GM19025 (cell line): ENCODE results near the gene CFAP70.
"Not testable (repeated sequence)": the region's sequence is repeated elsewhere in the genome, so short reads cannot be mapped to it uniquely, and the experiment has no call there.

Experiments used
- ATAC-seq: cut with Tn5 transposase; IDR thresholded peaks from one replicate; pipeline ENCODE4 v1.9.1; 2021; ENCODE audit warnings: mild to moderate bottlenecking, low read depth, moderate library complexity; ENCODE audit not compliant: unreplicated experiment

Gene CFAP70

GRCh38 chr10:73340121-73340520, 18.5 kb downstream of the CFAP70 start:
- no peak for ATAC-seq

DNA sequence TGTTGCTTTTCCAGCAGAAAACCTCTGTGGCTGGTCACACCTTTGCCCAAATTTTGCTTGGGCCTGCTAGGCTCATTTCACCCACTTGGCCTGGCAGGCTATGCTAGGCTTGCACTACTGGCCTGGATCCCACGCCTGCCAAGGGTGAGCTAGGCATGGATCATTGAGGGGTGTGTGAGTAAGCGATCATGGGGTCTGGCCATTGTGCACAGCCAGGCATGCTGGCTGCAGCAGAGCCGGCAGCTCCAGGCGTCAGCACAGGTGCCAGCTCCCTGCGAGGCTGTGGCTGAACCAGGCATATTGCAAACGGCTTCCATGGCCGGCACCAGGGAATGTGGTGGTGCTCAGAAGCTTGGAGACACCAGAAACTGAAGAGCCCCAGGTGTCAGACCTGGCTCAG, 19.2 kb downstream of the CFAP70 start:
- no peak for ATAC-seq

DNA sequence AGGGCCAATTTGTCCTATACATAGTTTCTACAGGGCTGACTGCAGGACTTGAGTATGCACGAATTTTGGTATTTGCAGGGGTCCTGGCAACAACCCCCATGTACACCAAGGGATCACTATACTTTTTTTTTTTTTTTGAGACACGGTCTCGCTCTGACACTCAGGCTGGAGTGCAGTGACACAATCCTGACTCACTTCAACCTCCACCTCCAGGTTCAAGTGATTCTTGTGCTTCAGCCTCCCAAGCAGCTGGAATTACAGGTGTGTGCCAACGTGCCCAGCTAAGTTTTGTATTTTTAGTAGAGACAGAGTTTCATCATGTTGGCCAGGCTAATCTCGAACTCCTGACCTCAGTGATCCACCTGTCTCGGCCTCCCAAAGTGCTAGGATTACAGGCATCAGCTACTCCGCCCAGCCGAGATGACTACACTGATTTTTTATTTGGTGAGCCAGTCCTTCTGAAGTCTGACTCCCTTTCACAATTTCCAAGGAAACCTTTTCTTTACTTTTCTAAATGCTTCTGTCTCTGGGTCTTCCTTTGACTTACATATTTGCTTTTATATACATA, 19.8 kb downstream of the CFAP70 start:
- ATAC-seq, result no peak

- ATAC-seq, result no peak
Measured at GRCh38 chr10:73333202-73333601, 25.5 kb downstream of the CFAP70 start.

GRCh38 chr10:73332379-73332778, 26.3 kb downstream of the CFAP70 start:
- no peak for ATAC-seq

- ATAC-seq, result not testable (repeated sequence)
Measured at GRCh38 chr10:73328523-73328922, 30.1 kb downstream of the CFAP70 start.

- not testable (repeated sequence) for ATAC-seq
Measured at GRCh38 chr10:73325290-73325689, 33.4 kb downstream of the CFAP70 start.

GRCh38 chr10:73323582-73323981, 35.1 kb downstream of the CFAP70 start:
- ATAC-seq, result not testable (repeated sequence)

DNA sequence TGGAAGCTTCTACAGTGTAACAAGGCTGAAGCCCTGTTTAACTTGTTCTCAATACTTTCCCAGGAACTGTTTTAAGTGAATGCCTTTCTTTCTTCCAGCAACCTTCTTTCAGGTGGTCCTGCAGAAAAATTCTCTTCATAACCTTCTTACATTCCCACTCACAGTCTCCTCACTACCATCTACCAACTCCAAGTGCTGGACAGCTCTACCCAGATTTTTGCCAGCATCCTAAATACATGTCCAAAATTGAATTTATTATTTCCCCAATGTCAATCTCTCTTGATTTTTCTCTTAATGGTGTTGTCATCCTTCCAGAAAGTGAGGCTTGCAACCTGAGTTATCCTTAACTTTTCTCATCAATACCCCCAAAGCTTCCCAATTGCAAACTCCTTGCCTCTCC, 48.2 kb downstream of the CFAP70 start:
- ATAC-seq, result no peak

- no peak for ATAC-seq
Measured at GRCh38 chr10:73307203-73307800, 51.4 kb downstream of the CFAP70 start.

GRCh38 chr10:73306171-73306708, 52.4 kb downstream of the CFAP70 start:
- ATAC-seq, result no peak

DNA sequence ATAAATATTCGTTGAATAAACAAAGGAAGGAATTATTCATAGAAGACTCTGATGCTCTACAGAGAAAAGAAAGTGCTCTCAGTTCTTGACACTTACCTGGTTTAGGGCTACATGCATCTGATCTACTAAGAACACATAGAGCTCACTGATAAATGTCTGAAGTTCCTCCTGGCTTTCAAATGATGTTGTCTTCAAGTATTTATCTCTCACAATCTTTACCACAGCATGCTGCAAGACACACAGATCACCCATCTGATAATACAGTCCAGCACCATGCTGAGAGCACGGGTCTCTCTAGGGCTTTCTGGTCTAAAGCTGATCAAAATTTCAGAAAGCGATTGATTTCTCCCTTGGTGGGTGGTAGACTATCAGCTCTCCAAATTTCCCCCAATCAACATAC, 61.7 kb downstream of the CFAP70 start:
- no peak for ATAC-seq

GRCh38 chr10:73293461-73293860, 65.2 kb downstream of the CFAP70 start:
- ATAC-seq, result no peak

GRCh38 chr10:73289958-73290357, 68.7 kb downstream of the CFAP70 start:
- ATAC-seq, result no peak

DNA sequence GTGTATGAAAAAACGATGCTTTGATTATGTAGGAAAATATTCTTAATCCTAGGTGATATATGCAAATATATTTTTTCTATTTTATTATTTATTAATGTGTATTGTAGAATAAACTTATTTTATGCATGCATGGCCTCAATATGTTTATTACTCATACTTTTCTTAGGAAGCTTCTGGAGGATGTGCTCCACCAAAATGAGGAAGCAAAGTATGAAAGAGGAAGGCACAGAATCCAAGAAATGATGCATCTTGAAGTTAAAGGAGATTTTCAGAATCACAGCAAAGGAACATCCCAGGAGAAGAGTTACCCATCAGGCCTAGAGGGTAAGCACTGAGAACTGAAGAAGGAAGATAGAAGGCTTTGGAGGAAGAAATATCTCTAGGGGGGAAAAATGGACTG, 71.2 kb downstream of the CFAP70 start:
- ATAC-seq, result no peak

GRCh38 chr10:73281097-73281496, 77.6 kb downstream of the CFAP70 start:
- ATAC-seq, result no peak

GRCh38 chr10:73264423-73264822, 94.2 kb downstream of the CFAP70 start:
- no peak for ATAC-seq

DNA sequence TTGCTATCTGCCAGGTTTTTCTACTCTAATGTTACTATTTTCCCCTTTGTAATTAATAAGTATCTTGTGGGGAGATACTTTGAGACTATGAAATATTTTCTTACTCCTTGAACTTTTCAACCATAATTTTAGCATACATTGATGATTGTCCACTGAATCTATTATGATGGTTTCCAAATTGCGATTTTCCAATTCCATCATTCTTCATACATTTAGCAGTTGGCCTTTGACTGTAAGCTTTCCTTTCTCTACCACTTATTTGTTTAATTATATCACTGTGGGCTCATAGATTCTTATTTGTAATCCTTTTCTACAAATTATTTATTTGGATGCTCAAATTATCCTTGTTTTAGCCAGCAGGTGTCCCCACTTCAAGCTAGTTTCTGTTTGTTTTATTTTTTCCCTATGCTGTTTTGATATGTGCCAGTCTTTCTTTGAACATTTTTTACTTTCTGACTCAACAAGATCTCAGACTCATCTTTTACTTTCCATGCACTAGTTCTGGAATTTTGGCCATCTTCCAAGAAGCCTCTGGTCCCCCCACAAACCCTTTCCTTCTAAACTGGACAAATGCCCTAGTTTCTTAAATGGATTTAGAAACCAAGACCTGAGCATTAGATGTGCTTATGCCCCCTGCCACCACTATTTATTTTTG, 94.8 kb downstream of the CFAP70 start:
- no peak for ATAC-seq

GRCh38 chr10:73262880-73263555, 95.6 kb downstream of the CFAP70 start:
- no peak for ATAC-seq

DNA sequence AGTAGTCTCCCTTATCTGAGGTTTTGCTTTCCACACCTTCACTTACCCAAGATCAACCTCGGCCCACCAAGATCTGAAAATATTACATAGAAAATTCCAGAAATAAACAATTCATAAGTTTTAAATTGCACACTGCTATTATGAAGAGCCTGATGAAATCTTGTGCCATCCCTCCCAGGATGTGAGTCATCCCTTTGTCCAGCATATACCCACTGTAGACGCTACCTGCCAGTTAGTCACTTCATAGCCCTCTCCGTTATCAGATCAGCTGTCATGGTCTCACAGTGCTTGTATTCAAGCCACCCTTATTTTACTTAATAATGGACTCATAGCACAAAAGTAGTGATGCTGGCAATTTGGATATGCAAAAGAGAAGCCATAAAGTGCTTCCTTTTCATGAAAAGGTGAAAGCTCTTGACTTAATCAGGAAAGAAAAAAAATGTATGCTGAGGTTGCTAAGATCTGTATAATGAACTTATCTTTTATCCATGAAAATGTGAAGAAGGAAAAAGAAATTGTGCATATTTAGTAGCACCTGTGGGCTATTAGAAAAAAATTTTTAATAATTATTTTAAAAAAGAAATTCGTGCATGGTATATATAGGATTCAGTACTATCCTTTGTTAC, 96.4 kb downstream of the CFAP70 start:
- no peak for ATAC-seq
